LNCAP (cell line): ENCODE measurements around the gene PRPH2.

ENCODE experiments used
- TF ChIP-seq, protein P1 (sequence below): fragments of 450-650 bp; IDR thresholded peaks from 2 replicates; pipeline ENCODE4 v1.5.1; 2017; ENCODE audit warnings: mild to moderate bottlenecking

The PRPH2 gene

GRCh38 chr6:42735976-42736375, 13.6 kb upstream of the PRPH2 start:
- TF ChIP-seq, protein P1, sequence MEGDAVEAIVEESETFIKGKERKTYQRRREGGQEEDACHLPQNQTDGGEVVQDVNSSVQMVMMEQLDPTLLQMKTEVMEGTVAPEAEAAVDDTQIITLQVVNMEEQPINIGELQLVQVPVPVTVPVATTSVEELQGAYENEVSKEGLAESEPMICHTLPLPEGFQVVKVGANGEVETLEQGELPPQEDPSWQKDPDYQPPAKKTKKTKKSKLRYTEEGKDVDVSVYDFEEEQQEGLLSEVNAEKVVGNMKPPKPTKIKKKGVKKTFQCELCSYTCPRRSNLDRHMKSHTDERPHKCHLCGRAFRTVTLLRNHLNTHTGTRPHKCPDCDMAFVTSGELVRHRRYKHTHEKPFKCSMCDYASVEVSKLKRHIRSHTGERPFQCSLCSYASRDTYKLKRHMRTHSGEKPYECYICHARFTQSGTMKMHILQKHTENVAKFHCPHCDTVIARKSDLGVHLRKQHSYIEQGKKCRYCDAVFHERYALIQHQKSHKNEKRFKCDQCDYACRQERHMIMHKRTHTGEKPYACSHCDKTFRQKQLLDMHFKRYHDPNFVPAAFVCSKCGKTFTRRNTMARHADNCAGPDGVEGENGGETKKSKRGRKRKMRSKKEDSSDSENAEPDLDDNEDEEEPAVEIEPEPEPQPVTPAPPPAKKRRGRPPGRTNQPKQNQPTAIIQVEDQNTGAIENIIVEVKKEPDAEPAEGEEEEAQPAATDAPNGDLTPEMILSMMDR, result no peak

- TF ChIP-seq, protein P1, result no peak
Observed at GRCh38 chr6:42729731-42730130, 7.3 kb upstream of the PRPH2 start.

- TF ChIP-seq, protein P1, result no peak
Observed at GRCh38 chr6:42727627-42728026, 5.2 kb upstream of the PRPH2 start.

DNA sequence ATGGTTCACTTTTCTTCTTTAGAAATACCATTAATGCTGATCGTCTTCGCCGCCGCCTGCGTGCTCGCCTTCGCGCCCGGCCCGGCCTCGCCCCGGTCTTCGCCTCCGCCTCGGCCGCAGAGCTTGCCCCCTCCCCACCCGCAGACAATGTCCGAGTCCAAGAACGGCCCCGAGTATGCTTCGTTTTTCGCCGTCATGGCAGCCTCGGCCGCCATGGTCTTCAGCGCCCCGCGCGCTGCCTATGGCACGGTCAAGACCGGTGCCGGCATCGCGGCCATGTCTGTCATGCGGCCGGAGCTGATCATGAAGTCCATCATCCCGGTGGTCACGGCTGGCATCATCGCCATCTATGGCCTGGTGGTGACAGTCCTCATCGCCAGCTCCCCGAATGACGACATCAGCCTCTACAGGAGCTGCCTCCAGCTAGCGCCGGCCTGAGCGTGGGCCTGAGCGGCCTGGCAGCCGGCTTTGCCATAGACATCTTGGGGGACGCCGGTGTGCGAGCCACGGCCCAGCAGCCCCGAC, 4.8 kb upstream of the PRPH2 start:
- TF ChIP-seq, protein P1, result no peak

DNA sequence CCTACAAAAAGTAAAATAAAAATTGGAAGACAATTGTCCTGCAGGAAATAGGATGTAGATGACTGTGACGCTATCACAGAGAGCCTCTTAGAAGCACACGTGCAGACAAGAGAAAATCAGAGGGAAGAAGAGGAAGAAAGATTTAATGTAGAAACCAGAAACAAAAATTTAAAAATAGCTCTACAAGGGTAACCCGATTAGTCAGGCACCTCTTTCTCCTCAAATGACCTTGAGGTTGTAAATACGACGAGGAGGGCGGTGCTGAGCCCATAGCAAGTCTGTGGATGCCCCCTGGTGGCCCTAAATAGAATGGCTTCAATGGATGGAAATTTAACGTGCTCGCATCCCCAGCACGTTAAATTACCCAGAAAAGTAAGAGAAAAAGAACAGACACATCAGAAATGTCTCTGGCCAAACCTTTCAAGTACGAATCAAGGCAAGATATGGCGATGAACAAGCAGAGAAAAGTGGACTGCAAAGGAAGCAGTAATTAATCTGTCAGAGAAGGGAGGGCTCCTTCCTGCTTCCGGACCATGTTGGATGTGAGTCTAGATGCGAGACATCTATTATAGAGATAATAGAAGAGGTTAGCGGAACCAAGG, 4.2 kb upstream of the PRPH2 start:
- TF ChIP-seq, protein P1, result peak; percentile 78

DNA sequence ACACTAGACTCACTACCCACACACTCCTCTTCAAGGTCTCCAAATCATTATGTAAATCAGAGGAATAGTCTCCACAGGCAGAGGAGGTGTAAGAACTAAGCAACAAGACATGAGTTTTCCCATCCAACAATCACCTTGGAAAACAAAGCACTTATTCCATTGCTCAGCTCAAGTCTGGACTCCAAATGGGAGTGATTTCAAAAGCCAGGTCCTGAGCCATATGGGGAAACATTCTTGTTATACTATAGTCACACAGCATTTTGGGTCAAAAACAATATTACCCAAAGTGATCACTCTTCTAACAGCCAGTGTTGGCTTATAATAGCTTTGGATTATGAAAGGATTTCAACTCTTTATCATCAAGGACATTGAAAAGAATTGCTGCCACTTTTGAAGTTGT, 3.6 kb upstream of the PRPH2 start:
- TF ChIP-seq, protein P1, result no peak

GRCh38 chr6:42724825-42725224, 2.4 kb upstream of the PRPH2 start:
- TF ChIP-seq, protein P1, result no peak

DNA sequence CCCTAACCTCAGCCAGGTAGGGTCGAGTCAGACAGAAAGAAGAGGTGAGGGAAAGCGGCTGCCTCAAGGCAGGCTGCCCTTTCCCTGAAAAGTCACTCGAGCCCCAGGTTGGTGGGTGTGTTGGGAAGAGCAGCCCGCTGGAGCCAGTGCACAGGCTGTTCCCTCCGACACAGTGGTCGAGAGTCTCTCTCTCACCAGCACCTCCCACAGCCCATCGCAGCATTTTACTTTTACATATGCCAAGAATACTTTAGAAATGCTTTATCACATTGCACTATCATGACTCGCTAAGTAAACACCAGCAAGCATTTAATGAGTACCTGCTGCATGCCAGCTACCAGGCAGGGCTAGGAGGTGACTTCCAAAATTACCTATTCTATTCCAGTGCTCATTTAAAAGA, 1.7 kb downstream of the PRPH2 start:
- TF ChIP-seq, protein P1, result no peak
